Measurements from ENCODE around the gene SVEP1.

DNA sequence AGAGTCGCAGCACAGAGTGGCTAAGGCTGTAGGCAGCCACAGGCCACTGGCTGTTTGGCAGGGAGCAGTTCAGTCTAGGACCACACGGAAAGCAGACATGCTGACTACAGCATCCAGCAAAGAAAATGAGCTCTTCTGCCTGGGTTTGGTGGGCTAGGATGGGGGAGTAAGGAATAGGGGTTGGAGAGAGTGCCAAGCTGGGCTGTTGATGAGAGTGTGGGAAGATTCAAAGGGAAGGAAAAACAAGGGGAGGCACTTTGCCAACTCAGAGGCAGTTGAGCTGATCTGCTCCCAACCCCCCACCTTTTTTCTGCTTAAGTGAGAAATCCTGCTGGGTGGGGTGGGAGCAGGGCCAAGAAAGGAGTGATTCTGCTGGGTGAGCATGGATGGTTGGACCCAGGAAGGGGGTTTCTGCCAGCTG is 35.9 kb downstream of the SVEP1 start:
- TF ChIP-seq, protein P1, sequence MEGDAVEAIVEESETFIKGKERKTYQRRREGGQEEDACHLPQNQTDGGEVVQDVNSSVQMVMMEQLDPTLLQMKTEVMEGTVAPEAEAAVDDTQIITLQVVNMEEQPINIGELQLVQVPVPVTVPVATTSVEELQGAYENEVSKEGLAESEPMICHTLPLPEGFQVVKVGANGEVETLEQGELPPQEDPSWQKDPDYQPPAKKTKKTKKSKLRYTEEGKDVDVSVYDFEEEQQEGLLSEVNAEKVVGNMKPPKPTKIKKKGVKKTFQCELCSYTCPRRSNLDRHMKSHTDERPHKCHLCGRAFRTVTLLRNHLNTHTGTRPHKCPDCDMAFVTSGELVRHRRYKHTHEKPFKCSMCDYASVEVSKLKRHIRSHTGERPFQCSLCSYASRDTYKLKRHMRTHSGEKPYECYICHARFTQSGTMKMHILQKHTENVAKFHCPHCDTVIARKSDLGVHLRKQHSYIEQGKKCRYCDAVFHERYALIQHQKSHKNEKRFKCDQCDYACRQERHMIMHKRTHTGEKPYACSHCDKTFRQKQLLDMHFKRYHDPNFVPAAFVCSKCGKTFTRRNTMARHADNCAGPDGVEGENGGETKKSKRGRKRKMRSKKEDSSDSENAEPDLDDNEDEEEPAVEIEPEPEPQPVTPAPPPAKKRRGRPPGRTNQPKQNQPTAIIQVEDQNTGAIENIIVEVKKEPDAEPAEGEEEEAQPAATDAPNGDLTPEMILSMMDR (IDR thresholded peaks at IDR 0.05; ENCODE audit: borderline replicate concordance, extremely low read depth, low read length, poor library complexity, severe bottlenecking), result no peak
- no peak for TF ChIP-seq EZH2 (IDR thresholded peaks at IDR 0.05; ENCODE audit: borderline replicate concordance, low read depth, low read length, severe bottlenecking)
